ENCODE results near the gene LINS1. TPM values are rescaled to one million over a fixed set of nuclear protein-coding genes. Genes with fewer than 3 reads are reported as not detected.

Gene LINS1
- total RNA-seq, 2 experiments from 2014 or later, result 38.9 to 39.6 TPM

DNA sequence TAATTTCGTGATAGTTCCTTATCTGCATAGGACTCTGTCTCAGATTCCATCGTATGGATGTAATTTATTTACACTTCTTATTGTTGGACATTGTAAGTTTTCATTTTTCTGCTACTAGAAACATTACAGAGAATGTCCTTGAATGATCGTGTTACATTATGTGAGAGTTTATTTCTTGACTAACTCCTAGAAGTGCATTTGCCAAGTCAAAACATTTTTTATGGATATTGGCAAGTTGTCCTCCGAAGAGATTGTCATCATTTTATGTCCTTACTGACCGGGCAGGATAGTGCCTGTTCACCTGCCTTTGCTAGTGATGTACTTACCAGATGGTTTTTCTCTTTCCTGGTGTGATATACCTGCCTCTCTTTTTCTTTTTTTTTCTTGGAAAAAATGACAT lies 13.8 kb upstream of the LINS1 start:
- intact Hi-C loops (cut with DNase I, micrococcal nuclease), result no loop called here
- H3K4me1 ChIP-seq (ENCODE audit: insufficient read depth, low read length), result no peaks in the 10 kb centered on the region
- H3K36me3 Mint-ChIP-seq (ENCODE audit: low read depth), result peaks cover 82% of the 10 kb centered on the region
- H3K9me3 ChIP-seq (ENCODE audit: control insufficient read depth in 1 of 2, insufficient read depth in 1 of 2, low read length in 2 of 2), result no peaks in the 10 kb centered on the region
- ATAC-seq (ENCODE audit: poor library complexity) (no peak), DNase-seq (no peak)
- H3K4me3 ChIP-seq (ENCODE audit: low read length), result no peak overlapping the region
- CTCF ChIA-PET, result no interaction called here
- H3K4me3 Mint-ChIP-seq, result no peak overlapping the region
- no peaks in the 10 kb centered on the region for H3K27me3 ChIP-seq (ENCODE audit: control insufficient read depth in 1 of 2, insufficient read depth in 2 of 2, low read length in 2 of 2)
- no peak overlapping the region for H3K27ac ChIP-seq (ENCODE audit: low read depth in 1 of 2, low read length in 2 of 2)
- no peaks in the 10 kb centered on the region for H3K27me3 Mint-ChIP-seq
- H3K4me1 Mint-ChIP-seq (ENCODE audit: low read depth), result peaks cover 32% of the 10 kb centered on the region
- H3K36me3 ChIP-seq (ENCODE audit: insufficient read depth, low read length), result peaks cover 81% of the 10 kb centered on the region
- POLR2A ChIA-PET, result interaction anchor here (0.8 kb wide), 1 partner anchor 13 kb away, joined by 3 read pairs; the partner anchor contains the start of gene ASB7
- TF ChIP-seq, protein P1, sequence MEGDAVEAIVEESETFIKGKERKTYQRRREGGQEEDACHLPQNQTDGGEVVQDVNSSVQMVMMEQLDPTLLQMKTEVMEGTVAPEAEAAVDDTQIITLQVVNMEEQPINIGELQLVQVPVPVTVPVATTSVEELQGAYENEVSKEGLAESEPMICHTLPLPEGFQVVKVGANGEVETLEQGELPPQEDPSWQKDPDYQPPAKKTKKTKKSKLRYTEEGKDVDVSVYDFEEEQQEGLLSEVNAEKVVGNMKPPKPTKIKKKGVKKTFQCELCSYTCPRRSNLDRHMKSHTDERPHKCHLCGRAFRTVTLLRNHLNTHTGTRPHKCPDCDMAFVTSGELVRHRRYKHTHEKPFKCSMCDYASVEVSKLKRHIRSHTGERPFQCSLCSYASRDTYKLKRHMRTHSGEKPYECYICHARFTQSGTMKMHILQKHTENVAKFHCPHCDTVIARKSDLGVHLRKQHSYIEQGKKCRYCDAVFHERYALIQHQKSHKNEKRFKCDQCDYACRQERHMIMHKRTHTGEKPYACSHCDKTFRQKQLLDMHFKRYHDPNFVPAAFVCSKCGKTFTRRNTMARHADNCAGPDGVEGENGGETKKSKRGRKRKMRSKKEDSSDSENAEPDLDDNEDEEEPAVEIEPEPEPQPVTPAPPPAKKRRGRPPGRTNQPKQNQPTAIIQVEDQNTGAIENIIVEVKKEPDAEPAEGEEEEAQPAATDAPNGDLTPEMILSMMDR (IDR thresholded peaks at IDR 0.05), result no peak
- no peak overlapping the region for H3K27ac Mint-ChIP-seq
- H3K9me3 Mint-ChIP-seq, result no peaks in the 10 kb centered on the region

DNA sequence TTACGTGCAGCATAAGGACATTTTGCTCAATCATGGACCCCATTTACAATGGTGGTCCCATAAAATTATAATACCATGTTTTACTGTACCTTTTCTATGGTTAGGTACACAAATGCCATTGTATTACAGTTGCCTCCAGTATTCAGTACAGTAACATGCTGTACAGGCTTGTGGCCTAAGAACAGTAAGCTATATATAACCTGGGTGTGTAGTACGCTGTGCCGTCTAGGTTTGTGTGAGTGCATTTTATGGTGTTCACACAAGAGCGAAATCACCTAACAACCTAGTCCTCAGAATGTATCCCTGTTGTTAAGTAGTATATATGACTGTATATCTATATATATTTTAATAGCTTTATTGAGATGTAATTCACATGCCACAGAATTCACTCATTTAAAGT lies 12.9 kb upstream of the LINS1 start:
- TF ChIP-seq, protein P1 (IDR thresholded peaks at IDR 0.05), result no peak
- H3K4me3 Mint-ChIP-seq, result no peak overlapping the region
- H3K36me3 Mint-ChIP-seq (ENCODE audit: low read depth), result peaks cover 88% of the 10 kb centered on the region
- no peaks in the 10 kb centered on the region for H3K27me3 Mint-ChIP-seq
- ATAC-seq (ENCODE audit: poor library complexity), result no peak
- peak overlapping the region; percentile 13 for H3K27ac Mint-ChIP-seq
- Histone ChIP-seq H3K4me3 (ENCODE audit: low read length) (no peak overlapping the region), H3K9me3 (ENCODE audit: control insufficient read depth in 1 of 2, insufficient read depth in 1 of 2, low read length in 2 of 2) (no peaks in the 10 kb centered on the region), H3K27ac (ENCODE audit: low read depth in 1 of 2, low read length in 2 of 2) (no peak overlapping the region), H3K27me3 (ENCODE audit: control insufficient read depth in 1 of 2, insufficient read depth in 2 of 2, low read length in 2 of 2) (no peaks in the 10 kb centered on the region), H3K36me3 (ENCODE audit: insufficient read depth, low read length) (peaks cover 78% of the 10 kb centered on the region), H3K4me1 (ENCODE audit: insufficient read depth, low read length) (no peaks in the 10 kb centered on the region)
- POLR2A ChIA-PET, result interaction anchor here (0.8 kb wide), 1 partner anchor 12 kb away, joined by 3 read pairs; the partner anchor contains the start of gene ASB7
- no peaks in the 10 kb centered on the region for H3K9me3 Mint-ChIP-seq
- intact Hi-C loops (cut with DNase I, micrococcal nuclease), result no loop called here
- H3K4me1 Mint-ChIP-seq (ENCODE audit: low read depth), result peaks cover 32% of the 10 kb centered on the region
- CTCF ChIA-PET, result no interaction called here
- no peak for DNase-seq

DNA sequence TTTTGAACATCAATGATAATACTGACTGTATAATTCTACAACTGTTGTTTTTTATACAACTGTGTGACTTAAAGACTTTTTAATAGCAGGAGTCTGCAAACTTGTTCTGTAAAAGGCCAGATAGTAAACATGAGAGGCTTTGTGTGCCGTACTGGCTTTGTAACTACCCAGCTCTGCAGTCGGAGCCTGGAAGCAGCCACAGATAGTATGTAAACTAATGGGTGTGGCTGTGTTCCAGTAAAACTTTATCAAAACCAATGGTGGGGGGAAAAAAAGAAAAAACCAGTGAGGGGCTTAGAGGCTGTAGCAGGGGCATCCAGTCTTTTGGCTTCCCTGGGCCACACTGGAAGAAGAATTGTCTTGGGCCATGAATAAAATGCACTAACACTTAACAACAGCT lies 12.4 kb upstream of the LINS1 start:
- CTCF ChIA-PET, result no interaction called here

More for the DNA sequence above, 12.4 kb upstream of the LINS1 start:
- Histone ChIP-seq H3K4me3 (ENCODE audit: low read length) (no peak overlapping the region), H3K4me1 (ENCODE audit: insufficient read depth, low read length) (no peaks in the 10 kb centered on the region), H3K27ac (ENCODE audit: low read depth in 1 of 2, low read length in 2 of 2) (no peak overlapping the region), H3K36me3 (ENCODE audit: insufficient read depth, low read length) (peaks cover 79% of the 10 kb centered on the region), H3K27me3 (ENCODE audit: control insufficient read depth in 1 of 2, insufficient read depth in 2 of 2, low read length in 2 of 2) (no peaks in the 10 kb centered on the region), H3K9me3 (ENCODE audit: control insufficient read depth in 1 of 2, insufficient read depth in 1 of 2, low read length in 2 of 2) (no peaks in the 10 kb centered on the region)
- H3K4me1 Mint-ChIP-seq (ENCODE audit: low read depth), result peaks cover 29% of the 10 kb centered on the region
- no peak for ATAC-seq (ENCODE audit: poor library complexity)
- H3K36me3 Mint-ChIP-seq (ENCODE audit: low read depth), result peaks cover 88% of the 10 kb centered on the region
- no peak for DNase-seq
- TF ChIP-seq, protein P1 (IDR thresholded peaks at IDR 0.05), result no peak
- POLR2A ChIA-PET, result no interaction called here
- no peaks in the 10 kb centered on the region for H3K9me3 Mint-ChIP-seq
- H3K27me3 Mint-ChIP-seq, result no peaks in the 10 kb centered on the region
- intact Hi-C loops (cut with DNase I, micrococcal nuclease), result no loop called here
- no peak overlapping the region for H3K27ac Mint-ChIP-seq
- no peak overlapping the region for H3K4me3 Mint-ChIP-seq
